ENCODE data around the gene ZNF445.

The ZNF445 gene

GRCh38 chr3:44444896-44445691 is 32.4 kb downstream of the ZNF445 start:
- no peak for TF ChIP-seq TCF4 (CRISPR knock-in tag; IDR thresholded peaks at IDR 0.05; ENCODE audit: borderline replicate concordance)
- TF ChIP-seq ISL1 (CRISPR knock-in tag; IDR thresholded peaks at IDR 0.05), result no peak
- no peak for TF ChIP-seq CSRNP3 (CRISPR knock-in tag; IDR thresholded peaks at IDR 0.05)
- no peak for ATAC-seq

GRCh38 chr3:44444437-44444836 is 33.0 kb downstream of the ZNF445 start:
- no peak for ATAC-seq
- TF ChIP-seq ZFP3 (CRISPR knock-in tag; IDR thresholded peaks at IDR 0.05), result no peak
- no peak for TF ChIP-seq TCF4 (CRISPR knock-in tag; IDR thresholded peaks at IDR 0.05; ENCODE audit: borderline replicate concordance)
- no peak for TF ChIP-seq ARNTL (CRISPR knock-in tag; IDR thresholded peaks at IDR 0.05; ENCODE audit: borderline replicate concordance, low read depth)
- no peak for TF ChIP-seq CREB5 (CRISPR knock-in tag; IDR thresholded peaks at IDR 0.05; ENCODE audit: low read depth)
- TF ChIP-seq ESRRG (CRISPR knock-in tag; IDR thresholded peaks at IDR 0.05), result no peak
- TF ChIP-seq CSDC2 (CRISPR knock-in tag; IDR thresholded peaks at IDR 0.05), result no peak
- no peak for TF ChIP-seq GLIS3 (CRISPR knock-in tag; IDR thresholded peaks at IDR 0.05)
- no peak for TF ChIP-seq ZFP30 (CRISPR knock-in tag; IDR thresholded peaks at IDR 0.05)
- TF ChIP-seq ISL1 (CRISPR knock-in tag; IDR thresholded peaks at IDR 0.05), result no peak
- no peak for TF ChIP-seq CSRNP3 (CRISPR knock-in tag; IDR thresholded peaks at IDR 0.05)
- no peak for TF ChIP-seq ZC3H10 (CRISPR knock-in tag; IDR thresholded peaks at IDR 0.05)

GRCh38 chr3:44442596-44443309 is 34.7 kb downstream of the ZNF445 start:
- TF ChIP-seq CSDC2 (CRISPR knock-in tag; IDR thresholded peaks at IDR 0.05) (no peak), PATZ1 (CRISPR knock-in tag; IDR thresholded peaks at IDR 0.05; ENCODE audit: borderline replicate concordance) (no peak), ZFP30 (CRISPR knock-in tag; IDR thresholded peaks at IDR 0.05) (no peak), ARNTL (CRISPR knock-in tag; IDR thresholded peaks at IDR 0.05; ENCODE audit: borderline replicate concordance, low read depth) (no peak), OSR1 (CRISPR knock-in tag; IDR thresholded peaks at IDR 0.05) (no peak), GLIS3 (CRISPR knock-in tag; IDR thresholded peaks at IDR 0.05) (no peak), ISL1 (CRISPR knock-in tag; IDR thresholded peaks at IDR 0.05) (no peak), RARB (CRISPR knock-in tag; IDR thresholded peaks at IDR 0.05) (no peak), ZNF565 (CRISPR knock-in tag; conservative IDR thresholded peaks at IDR 0.05; ENCODE audit: low read depth) (no peak), PPARA (CRISPR knock-in tag; IDR thresholded peaks at IDR 0.05; ENCODE audit: borderline replicate concordance) (no peak), ZNF8 (CRISPR knock-in tag; IDR thresholded peaks at IDR 0.05) (no peak), TOX (CRISPR knock-in tag; IDR thresholded peaks at IDR 0.05; ENCODE audit: borderline replicate concordance) (no peak), TSHZ2 (CRISPR knock-in tag; IDR thresholded peaks at IDR 0.05) (no peak), CSRNP3 (CRISPR knock-in tag; IDR thresholded peaks at IDR 0.05) (no peak), ZC3H10 (CRISPR knock-in tag; IDR thresholded peaks at IDR 0.05) (no peak), BACH2 (CRISPR knock-in tag; IDR thresholded peaks at IDR 0.05; ENCODE audit: borderline replicate concordance) (no peak)
- ATAC-seq, result no peak
